NB4 (cell line): ENCODE results near the gene GALNT2.

ENCODE experiments used
- CTCF ChIP-seq: IDR thresholded peaks from one replicate; pipeline ENCODE4 v1.5.1; 2012; ENCODE audit warnings: low read depth, low read length
- MAX ChIP-seq: IDR thresholded peaks from 2 replicates; pipeline ENCODE4 v1.6.1; 2011; ENCODE audit warnings: low read depth, low read length
- POLR2A ChIP-seq: IDR thresholded peaks from 2 replicates; pipeline ENCODE4 v1.6.1; 2011; ENCODE audit warnings: mild to moderate bottlenecking; ENCODE audit not compliant: insufficient read length; ENCODE audit errors: extremely low read depth

- TF ChIP-seq CTCF (no peak), MAX (no peak), POLR2A (no peak)
Observed at GRCh38 chr1:230189341-230189740, 122.3 kb downstream of the GALNT2 start.
